NCI-H510A (cell line): Measurements from ENCODE around the gene HYOU1.
"Not testable (repeated sequence)": the region's sequence is repeated elsewhere in the genome, so short reads cannot be mapped to it uniquely, and the experiment has no call there.

Experiments
- DNase-seq: peaks from one replicate; lab custom pipeline; 2025; lab: John Stamatoyannopoulos, UW

The HYOU1 gene

GRCh38 chr11:119044708-119045107, 12.3 kb downstream of the HYOU1 start:
- DNase-seq, result no peak

DNA sequence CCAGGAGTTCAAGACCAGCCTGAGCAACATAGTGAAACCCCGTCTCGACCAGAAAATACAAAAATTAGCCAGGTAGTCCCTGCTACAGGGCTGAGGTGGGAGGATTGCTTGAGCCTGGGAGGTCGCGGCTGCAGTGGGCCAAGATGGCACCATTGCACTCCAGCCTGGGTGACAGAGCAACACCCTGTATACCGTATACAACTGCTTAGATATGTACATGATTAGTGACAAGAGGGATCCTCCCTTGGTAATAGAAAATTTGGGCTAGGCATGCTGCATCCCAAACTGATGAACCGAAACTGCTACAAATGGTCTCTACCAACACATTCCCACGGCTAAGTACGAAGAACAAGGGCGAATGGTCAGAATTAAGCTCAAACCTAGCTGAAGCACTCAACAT, 14.1 kb downstream of the HYOU1 start:
- DNase-seq, result no peak

DNA sequence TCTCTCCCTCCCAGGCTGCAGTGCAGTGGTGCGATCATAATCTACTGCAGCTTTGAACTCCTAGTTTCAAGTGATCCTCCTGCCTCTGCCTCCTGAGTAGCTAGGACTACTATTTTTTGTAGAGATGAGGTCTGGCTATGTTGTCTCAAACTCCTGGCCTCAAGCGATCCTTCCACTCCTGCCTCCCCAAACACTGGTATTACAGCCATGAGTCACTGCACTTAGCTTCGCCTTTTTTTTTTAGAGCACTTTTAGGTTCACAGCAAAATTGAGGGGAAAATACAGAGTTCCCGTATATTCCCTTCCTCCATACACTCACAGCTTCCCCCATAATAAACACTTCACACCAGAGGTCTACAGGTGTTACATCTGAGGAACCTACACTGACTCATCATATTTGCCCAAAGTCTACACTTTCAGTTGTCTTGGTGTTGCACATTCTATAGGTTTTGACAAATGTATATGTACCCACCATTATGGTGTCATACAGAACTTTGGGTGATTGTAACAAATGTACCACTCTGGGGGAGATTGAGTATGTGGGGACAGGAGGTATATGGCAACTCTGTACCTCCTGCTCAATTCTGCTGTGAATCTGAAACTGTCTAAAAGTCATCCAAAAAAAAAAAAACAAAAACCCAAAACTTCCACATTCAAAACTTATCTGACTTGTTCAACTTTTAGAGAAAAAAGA, 15.0 kb downstream of the HYOU1 start:
- DNase-seq, result no peak

DNA sequence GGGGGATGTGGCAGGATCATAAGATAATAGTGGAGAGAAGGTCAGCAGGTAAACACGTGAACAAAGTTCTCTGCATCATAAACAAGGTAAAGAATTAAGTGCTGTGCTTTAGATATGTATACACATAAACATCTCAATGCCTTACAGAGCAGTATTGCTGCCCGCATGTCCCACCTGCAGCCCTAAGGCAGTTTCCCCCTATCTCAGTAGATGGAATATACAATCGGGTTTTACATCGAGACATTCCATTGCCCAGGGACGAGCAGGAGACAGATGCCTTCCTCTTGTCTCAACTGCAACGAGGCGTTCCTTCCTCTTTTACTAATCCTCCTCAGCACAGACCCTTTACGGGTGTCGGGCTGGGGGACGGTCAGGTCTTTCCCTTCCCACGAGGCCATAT, 17.5 kb downstream of the HYOU1 start:
- DNase-seq, result not testable (repeated sequence)

- no peak for DNase-seq
Measured at GRCh38 chr11:119038884-119039283, 18.1 kb downstream of the HYOU1 start.

DNA sequence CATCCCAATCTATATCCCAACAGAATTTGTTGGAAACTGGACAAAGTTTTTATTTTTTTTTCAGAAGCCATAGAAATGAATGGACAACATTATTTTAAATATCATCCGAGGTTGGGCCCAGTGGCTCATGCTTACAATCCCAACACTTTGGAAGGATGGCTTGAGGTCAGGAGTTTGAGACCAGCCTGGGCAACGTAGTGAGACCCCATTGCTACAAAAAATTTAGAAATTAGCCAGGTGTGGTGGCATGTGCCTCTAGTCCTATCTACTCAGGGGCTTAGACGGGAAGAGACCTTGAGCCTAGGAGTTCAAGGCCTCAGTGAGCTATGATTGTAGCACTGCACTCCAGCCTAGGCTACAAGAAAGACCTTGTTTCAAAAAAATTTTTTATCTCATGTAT, 22.2 kb downstream of the HYOU1 start:
- DNase-seq, result no peak

- not testable (repeated sequence) for DNase-seq
Measured at GRCh38 chr11:119033421-119033820, 23.6 kb downstream of the HYOU1 start.

DNA sequence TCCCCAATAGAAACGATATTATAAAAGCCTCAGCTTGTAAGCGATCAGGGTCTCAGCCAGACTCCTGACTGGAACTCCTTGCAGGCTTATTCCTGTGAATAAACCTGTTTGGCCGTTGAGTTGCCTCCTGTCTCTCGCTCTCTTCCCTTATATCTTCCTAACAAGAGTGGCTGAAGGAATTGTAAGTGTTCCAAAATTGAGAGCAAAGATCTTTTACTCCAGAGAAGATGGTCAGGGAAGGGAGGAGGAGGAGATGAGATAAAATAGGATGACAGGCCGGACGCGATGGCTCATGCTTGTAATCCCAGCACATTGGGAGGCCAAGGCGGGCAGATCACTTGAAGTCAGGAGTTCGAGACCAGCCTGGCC, 25.1 kb downstream of the HYOU1 start:
- no peak for DNase-seq

DNA sequence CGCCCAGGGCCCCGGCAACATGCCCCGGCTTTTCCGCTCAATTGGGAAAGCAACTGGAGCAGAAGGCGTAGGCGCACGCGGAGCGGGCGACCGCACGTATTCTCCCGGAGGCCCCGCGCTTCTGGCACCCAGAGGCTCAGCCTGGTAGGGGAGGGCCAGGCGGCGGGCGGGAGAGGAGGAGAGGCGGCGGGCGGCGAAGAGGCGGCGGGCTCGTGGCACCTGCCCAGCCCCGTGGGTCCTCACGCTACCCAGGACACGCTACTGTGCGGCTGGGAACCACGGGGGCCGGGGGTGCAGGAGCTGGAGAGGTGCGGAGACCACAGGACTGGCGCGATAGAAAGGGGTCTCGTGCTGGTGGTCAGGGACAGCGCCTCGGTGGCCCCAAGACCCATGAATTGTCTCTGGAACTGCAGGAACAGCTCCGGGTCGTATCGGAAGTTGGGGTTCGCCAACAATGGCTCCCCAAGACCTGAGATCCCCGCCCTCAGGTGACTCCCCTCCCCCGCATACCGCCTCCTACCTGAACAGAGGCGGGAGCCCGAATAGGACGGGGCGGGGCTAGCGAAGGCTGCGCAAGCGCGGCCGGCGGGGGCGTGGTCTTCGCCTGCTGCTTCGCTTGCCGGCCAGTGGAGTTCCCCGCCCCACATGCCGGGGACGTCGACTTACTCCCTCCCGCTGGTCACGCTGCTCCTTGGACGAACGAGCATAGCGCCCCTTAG, 26.5 kb downstream of the HYOU1 start, which contains the start of gene SLC37A4:
Gene SLC37A4 (minus strand): TSS at position 549 of the 719 bp plus-strand sequence.
- DNase-seq, result peak; percentile 94

- DNase-seq, result no peak
Measured at GRCh38 chr11:119030029-119030328, 27.0 kb downstream of the HYOU1 start.

DNA sequence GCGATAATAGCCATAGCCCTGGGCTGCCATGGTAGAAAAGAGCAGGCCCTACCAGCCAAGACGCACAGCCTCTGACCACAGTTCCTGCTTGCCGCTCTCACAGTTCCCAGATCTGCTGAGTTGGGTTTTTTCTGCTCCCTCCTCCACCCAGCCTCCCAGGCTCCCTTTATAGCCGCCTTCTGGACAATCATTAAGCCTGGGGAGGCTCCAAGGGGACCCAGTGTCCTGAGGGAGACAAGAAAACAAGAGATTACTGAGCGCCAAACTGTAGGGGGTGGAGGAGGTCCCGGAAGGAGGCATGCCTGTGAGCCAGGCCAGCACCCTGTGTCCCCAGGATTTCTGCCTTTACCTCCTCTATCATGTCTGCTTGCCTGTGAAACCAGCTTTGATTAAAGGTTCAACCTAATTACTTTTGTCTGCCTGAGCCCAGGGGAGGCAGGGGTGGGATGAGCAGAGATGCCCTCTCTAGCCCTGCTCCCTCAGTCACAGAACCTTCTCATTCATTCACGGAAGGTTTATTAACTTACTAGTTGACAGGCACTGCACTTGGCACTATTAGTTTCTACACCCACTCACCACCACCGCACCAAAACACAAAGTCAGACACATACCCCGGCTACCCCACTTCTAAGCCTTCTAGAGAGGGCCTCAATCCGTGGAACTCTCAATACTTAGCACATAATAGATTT, 27.5 kb downstream of the HYOU1 start:
- no peak for DNase-seq

- no peak for DNase-seq
Measured at GRCh38 chr11:119029069-119029339, 28.0 kb downstream of the HYOU1 start.

DNA sequence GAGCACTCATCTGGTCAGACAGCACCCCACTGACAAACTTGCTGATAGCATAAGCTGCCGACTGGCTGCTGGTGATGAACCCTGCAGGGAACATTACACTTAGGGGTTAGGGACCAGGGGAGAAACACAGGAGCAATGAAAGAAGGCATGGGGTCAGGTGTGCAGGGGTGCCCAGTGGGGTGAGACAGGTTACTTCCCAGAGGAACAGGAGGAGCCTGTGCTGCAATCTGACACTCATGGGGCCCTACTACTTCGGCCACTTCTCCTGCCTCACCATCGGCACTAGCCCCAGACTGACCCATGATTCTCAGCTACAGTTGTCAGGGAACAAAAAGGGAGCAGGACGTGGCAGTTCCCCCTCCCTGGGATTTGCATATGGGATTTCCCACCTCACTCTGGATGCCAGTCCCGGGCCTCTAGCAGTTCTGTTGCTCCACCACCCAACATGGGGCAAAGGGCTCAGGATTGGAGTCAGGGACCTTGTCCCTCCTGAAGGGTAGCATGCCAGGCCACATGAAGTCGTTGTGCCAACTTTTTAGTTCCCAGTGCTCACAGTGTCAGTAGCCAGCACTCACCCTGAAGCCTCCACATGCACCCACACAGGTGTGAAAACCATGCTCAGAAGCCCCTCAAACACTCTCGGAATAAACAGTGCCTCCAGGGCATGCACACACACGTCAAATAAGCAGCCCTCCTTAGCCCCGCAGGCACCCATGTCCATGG, 28.5 kb downstream of the HYOU1 start:
- no peak for DNase-seq

DNA sequence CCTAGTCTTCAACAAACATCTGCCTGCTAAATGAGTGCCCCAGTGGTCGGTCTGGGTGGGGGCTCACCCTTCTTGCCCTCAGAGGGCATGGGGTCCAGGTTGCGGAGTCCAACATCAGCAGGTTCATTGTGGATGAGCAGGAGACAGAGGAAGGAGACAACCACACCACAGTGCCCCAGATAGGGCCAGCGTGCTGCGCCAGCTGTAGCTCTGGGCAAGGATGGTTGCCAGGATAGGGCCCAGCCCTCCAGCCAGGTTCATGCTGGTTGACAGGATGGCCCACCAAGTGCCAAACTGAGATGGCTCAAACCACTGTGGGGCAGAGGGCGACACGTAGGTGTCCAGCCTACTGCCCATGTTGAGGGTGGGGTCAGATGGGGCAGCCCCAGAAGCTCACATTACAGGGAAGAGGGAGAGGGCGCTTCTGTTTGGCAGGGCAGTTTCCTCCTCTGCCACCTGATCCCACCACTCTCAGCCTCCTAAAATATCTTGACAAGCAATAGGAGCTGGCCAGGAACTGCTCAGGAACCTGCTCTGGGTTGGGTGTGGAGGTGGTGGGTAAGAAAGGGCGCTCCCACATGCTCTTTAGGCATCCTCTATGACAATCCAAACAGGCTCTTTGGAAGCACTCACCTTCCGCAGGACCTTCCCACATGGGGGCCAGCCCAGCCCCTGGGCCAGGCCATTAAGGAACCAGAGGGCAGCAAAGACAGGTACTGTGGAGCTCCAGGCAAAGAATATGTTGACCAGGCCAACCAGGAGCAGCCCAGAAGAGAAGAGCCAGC, 29.3 kb downstream of the HYOU1 start:
- DNase-seq, result no peak

GRCh38 chr11:119026970-119027369, 30.0 kb downstream of the HYOU1 start:
- no peak for DNase-seq

GRCh38 chr11:119025978-119026766, 30.8 kb downstream of the HYOU1 start:
- DNase-seq, result no peak

GRCh38 chr11:119025541-119025940, 31.5 kb downstream of the HYOU1 start:
- DNase-seq, result no peak

GRCh38 chr11:119025099-119025473, 31.9 kb downstream of the HYOU1 start:
- DNase-seq, result no peak

GRCh38 chr11:119024430-119025098, 32.4 kb downstream of the HYOU1 start:
- no peak for DNase-seq

- no peak for DNase-seq
Measured at GRCh38 chr11:119023741-119024140, 33.3 kb downstream of the HYOU1 start.

- no peak for DNase-seq
Measured at GRCh38 chr11:119021631-119022030, 35.4 kb downstream of the HYOU1 start.
